HFFc6 (cell line): ENCODE data around the gene FAXDC2. TPM values are rescaled to one million over a fixed set of nuclear protein-coding genes. Genes with fewer than 3 reads are reported as not detected.

ENCODE experiments used
- DNase-seq: peaks from one replicate; pipeline ENCODE4 v3.0.0-alpha.2; 2018
- H3K27ac Mint-ChIP-seq: 2 replicates; pipeline ENCODE4 v1.8.0; 2020; ENCODE audit warnings: mild to moderate bottlenecking, mixed read lengths
- H3K27me3 Mint-ChIP-seq: 2 replicates; pipeline ENCODE4 v1.8.0; 2021; ENCODE audit warnings: mild to moderate bottlenecking, moderate library complexity, mixed read lengths; ENCODE audit not compliant: insufficient read depth
- H3K36me3 Mint-ChIP-seq: 2 replicates; pipeline ENCODE4 v1.8.0; 2021; ENCODE audit warnings: low read depth, mixed read lengths
- H3K4me1 Mint-ChIP-seq: 2 replicates; pipeline ENCODE4 v1.8.0; 2020; ENCODE audit warnings: low read depth, mixed read lengths
- H3K4me3 Mint-ChIP-seq: 2 replicates; pipeline ENCODE4 v1.8.0; 2020; ENCODE audit warnings: mild to moderate bottlenecking, moderate library complexity, mixed read lengths
- H3K9me3 Mint-ChIP-seq: 2 replicates; pipeline ENCODE4 v1.8.0; 2020; ENCODE audit warnings: mild to moderate bottlenecking, mixed read lengths
- CTCF ChIP-seq: fragments of 200-600 bp; sonication (generic); IDR thresholded peaks from 2 replicates; pipeline ENCODE4 v1.5.0; 2021; ENCODE audit warnings: antibody characterized with exemption, mild to moderate bottlenecking
- total RNA-seq, 6 experiments: library from RNA; stranded (reverse); fragmentation: NEBNext Ultra II Directional; extraction: Animal tissue kit (Norgen Biotek cat#: 25700); gene quantifications; 2 replicates in 1 of 6; 3 replicates in 5 of 6; pipeline ENCODE4 v1.2.3, GENCODE V29; 2021

The FAXDC2 gene
- total RNA-seq, 6 experiments from 2014 or later: 3.1 to 4.7 (median 3.6) TPM

- H3K27ac Mint-ChIP-seq: peak overlapping the region; percentile 26; the same call in 1 of the 2 replicates
- DNase-seq: no peak
- H3K4me3 Mint-ChIP-seq: no peak overlapping the region
- no peaks in the 10 kb centered on the region for H3K9me3 Mint-ChIP-seq
- H3K4me1 Mint-ChIP-seq: peaks cover 7% of the 10 kb centered on the region; the same call in 1 of the 2 replicates
- TF ChIP-seq CTCF: no peak
- H3K36me3 Mint-ChIP-seq: peaks cover 38% of the 10 kb centered on the region
- no peaks in the 10 kb centered on the region; the same call in none of the 2 replicates for H3K27me3 Mint-ChIP-seq
Measured at GRCh38 chr5:154815025-154815424, 35.4 kb downstream of the FAXDC2 start.

DNA sequence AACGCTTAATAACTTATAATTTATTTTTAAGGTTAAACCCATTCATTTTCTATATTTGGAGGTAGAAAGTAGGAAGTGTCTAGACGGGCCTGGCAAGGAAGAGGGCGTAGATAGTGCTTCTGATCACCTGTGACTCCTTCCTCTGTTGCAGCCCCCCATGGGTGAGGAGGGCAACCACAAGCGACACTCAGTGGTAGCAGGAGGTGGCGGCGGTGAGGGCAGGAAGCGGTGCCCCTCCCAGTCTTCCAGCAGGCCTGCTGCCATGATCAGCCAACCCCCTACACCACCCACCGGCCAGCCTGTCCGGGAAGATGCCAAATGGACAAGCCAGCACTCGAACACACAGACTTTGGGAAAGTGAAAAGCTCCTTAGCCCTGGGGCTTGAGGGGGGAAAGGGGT lies 36.7 kb downstream of the FAXDC2 start:
- peaks cover 31% of the 10 kb centered on the region for H3K36me3 Mint-ChIP-seq
- H3K4me3 Mint-ChIP-seq: no peak overlapping the region
- no peak overlapping the region for H3K27ac Mint-ChIP-seq
- no peak for DNase-seq
- no peak for TF ChIP-seq CTCF
- peaks cover 7% of the 10 kb centered on the region; the same call in 1 of the 2 replicates for H3K4me1 Mint-ChIP-seq
- no peaks in the 10 kb centered on the region; the same call in none of the 2 replicates for H3K27me3 Mint-ChIP-seq
- no peaks in the 10 kb centered on the region for H3K9me3 Mint-ChIP-seq

DNA sequence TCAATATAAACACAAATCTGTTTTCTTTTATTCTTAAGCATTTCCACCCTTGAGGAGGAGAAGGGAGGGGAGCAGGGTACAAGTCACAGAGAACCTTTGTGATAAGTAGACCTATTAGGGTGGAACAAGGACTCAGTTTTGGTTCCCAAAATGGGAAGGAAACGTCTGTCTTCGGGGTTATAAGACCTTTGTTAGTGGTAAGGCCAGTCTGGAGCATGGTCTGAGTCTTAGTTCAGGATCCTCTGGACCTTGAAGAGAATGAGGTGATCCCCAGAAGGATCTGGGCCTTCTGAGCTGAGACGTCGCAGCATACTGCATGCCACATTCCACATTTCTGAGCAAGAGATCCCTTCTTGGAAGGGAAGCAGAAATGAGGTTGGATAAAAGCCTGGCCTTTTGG lies 37.2 kb downstream of the FAXDC2 start:
- TF ChIP-seq CTCF: no peak
- no peaks in the 10 kb centered on the region for H3K9me3 Mint-ChIP-seq
- H3K4me3 Mint-ChIP-seq: no peak overlapping the region
- H3K27me3 Mint-ChIP-seq: no peaks in the 10 kb centered on the region; the same call in none of the 2 replicates
- H3K36me3 Mint-ChIP-seq: peaks cover 35% of the 10 kb centered on the region
- no peak for DNase-seq
- no peak overlapping the region for H3K27ac Mint-ChIP-seq
- peaks cover 7% of the 10 kb centered on the region; the same call in 1 of the 2 replicates for H3K4me1 Mint-ChIP-seq

GRCh38 chr5:154811653-154812465 lies 38.5 kb downstream of the FAXDC2 start:
- DNase-seq: peak; percentile 66
- peak overlapping the region; percentile 60 for H3K27ac Mint-ChIP-seq
- peaks cover 38% of the 10 kb centered on the region for H3K36me3 Mint-ChIP-seq
- peaks cover 7% of the 10 kb centered on the region; the same call in 1 of the 2 replicates for H3K4me1 Mint-ChIP-seq
- peak; percentile 93 for TF ChIP-seq CTCF
- H3K9me3 Mint-ChIP-seq: no peaks in the 10 kb centered on the region
- no peak overlapping the region for H3K4me3 Mint-ChIP-seq
- no peaks in the 10 kb centered on the region; the same call in none of the 2 replicates for H3K27me3 Mint-ChIP-seq

- Mint-ChIP-seq H3K27ac (no peak overlapping the region; the same call in 1 of the 2 replicates), H3K27me3 (no peaks in the 10 kb centered on the region; the same call in none of the 2 replicates), H3K4me1 (peaks cover 7% of the 10 kb centered on the region; the same call in 1 of the 2 replicates), H3K9me3 (no peaks in the 10 kb centered on the region), H3K36me3 (peaks cover 32% of the 10 kb centered on the region), H3K4me3 (no peak overlapping the region)
- no peak for TF ChIP-seq CTCF
- DNase-seq: no peak
Measured at GRCh38 chr5:154811239-154811638, 39.2 kb downstream of the FAXDC2 start.
